SU-DHL-6 (cell line): ENCODE measurements around the gene BUD13.
A peak's percentile ranks its signal among the peaks of the same experiment; 100 is the strongest.

Source experiments
- H2AFZ ChIP-seq: fragments of 200-600 bp; sonication (generic); 2 replicates; pipeline ENCODE4 v1.6.1; 2014; ENCODE audit warnings: low read depth, mild to moderate bottlenecking, moderate library complexity, mixed read lengths, antibody characterized with exemption, low read length; ENCODE audit not compliant: severe bottlenecking
- H3F3A ChIP-seq: fragments of 200-600 bp; shearing (Covaris generic); 2 replicates; pipeline ENCODE4 v1.6.0; 2016; ENCODE audit warnings: antibody characterized with exemption, mild to moderate bottlenecking; ENCODE audit not compliant: insufficient read depth
- H3K27ac ChIP-seq: fragments of 200-600 bp; sonication (generic); 2 replicates; pipeline ENCODE4 v1.5.1; 2016; ENCODE audit warnings: low read depth, mild to moderate bottlenecking, low read length, moderate library complexity, mixed read lengths
- H3K27me3 ChIP-seq: fragments of 200-600 bp; sonication (generic), shearing (Covaris generic); 2 replicates; pipeline ENCODE4 v1.6.0; 2014; ENCODE audit warnings: mild to moderate bottlenecking, low read length
- H3K36me3 ChIP-seq: fragments of 200-600 bp; sonication (generic); 2 replicates; pipeline ENCODE4 v1.6.1; 2014; ENCODE audit warnings: mild to moderate bottlenecking, low read length, mixed read lengths
- H3K4me2 ChIP-seq: fragments of 300-600, 200-600 bp; shearing (Covaris generic), sonication (generic); 2 replicates; pipeline ENCODE4 v1.6.0; 2014; ENCODE audit warnings: low read length, low read depth, mild to moderate bottlenecking; ENCODE audit not compliant: poor library complexity, severe bottlenecking
- H3K4me3 ChIP-seq: fragments of 200-600 bp; sonication (generic); 2 replicates; pipeline ENCODE4 v1.5.1; 2014; ENCODE audit warnings: antibody characterized with exemption, low read length, mild to moderate bottlenecking, mixed read lengths; ENCODE audit not compliant: insufficient read depth, poor library complexity, severe bottlenecking
- H3K79me2 ChIP-seq: fragments of 200-600 bp; sonication (generic); 2 replicates; pipeline ENCODE4 v1.6.1; 2014; ENCODE audit warnings: mild to moderate bottlenecking, low read length, moderate library complexity; ENCODE audit not compliant: insufficient read depth
- H3K9ac ChIP-seq: fragments of 200-600 bp; sonication (generic); 2 replicates; pipeline ENCODE4 v1.7.0; 2014; ENCODE audit warnings: mild to moderate bottlenecking, low read length
- H3K9me2 ChIP-seq: fragments of 200-600 bp; sonication (generic); replicated peaks from 2 replicates; pipeline ENCODE4 v1.6.1; 2014; ENCODE audit warnings: low read length; ENCODE audit not compliant: insufficient read depth
- H3K9me3 ChIP-seq: fragments of 200-600 bp; sonication (generic); 2 replicates; pipeline ENCODE4 v1.6.1; 2014; ENCODE audit warnings: low read length, mixed read lengths; ENCODE audit not compliant: insufficient read depth
- H4K20me1 ChIP-seq: fragments of 200-600 bp; sonication (generic); 2 replicates; pipeline ENCODE4 v1.6.1; 2014; ENCODE audit warnings: low read depth, mild to moderate bottlenecking, antibody characterized with exemption, low read length, moderate library complexity, mixed read lengths
- EZH2phosphoT487 ChIP-seq: fragments of 200-600 bp; sonication (generic), shearing (Covaris generic); conservative IDR thresholded peaks from 2 replicates; pipeline ENCODE4 v1.6.1; 2018; ENCODE audit warnings: mild to moderate bottlenecking, antibody characterized with exemption, low read length, moderate library complexity, mixed read lengths
- TF ChIP-seq, protein P1 (sequence below): fragments of 200-600 bp; sonication (generic); IDR thresholded peaks from one replicate; pipeline ENCODE4 v1.5.1; 2017; ENCODE audit warnings: antibody characterized with exemption, mild to moderate bottlenecking, low read length, moderate library complexity; ENCODE audit not compliant: insufficient read depth, poor library complexity, severe bottlenecking

Gene BUD13

DNA sequence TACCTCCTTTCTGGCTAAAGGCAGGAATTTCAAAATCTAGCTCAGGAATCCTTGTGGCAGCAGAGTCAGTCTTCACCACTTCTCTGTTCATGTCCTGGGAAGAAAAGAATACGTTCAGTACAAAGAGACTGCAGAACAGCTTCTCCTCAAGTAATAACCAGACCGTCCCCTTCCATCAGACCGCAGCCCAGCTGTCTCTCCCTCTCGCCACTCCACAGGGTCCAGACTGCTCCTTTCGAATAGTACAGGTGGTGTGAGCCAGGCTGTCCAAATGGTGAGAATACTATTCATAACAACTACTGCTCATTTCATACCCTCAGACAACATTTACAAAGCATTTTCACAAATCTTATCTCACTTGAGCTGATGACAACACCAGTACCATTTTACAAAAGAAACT, 14.2 kb upstream of the BUD13 start:
- Histone ChIP-seq H3K36me3 (peaks cover 23% of the 10 kb centered on the region), H3K27me3 (no peaks in the 10 kb centered on the region), H3K9ac (peak overlapping the region; percentile 88), H4K20me1 (no peaks in the 10 kb centered on the region), H3K4me2 (peak overlapping the region; percentile 67), H3K4me3 (peak overlapping the region; percentile 98), H3F3A (no peaks in the 10 kb centered on the region), H3K9me2 (no peaks in the 10 kb centered on the region), H2AFZ (no peak overlapping the region), H3K9me3 (no peaks in the 10 kb centered on the region), H3K27ac (no peak overlapping the region), H3K79me2 (peaks cover 30% of the 10 kb centered on the region)
- TF ChIP-seq, protein P1, sequence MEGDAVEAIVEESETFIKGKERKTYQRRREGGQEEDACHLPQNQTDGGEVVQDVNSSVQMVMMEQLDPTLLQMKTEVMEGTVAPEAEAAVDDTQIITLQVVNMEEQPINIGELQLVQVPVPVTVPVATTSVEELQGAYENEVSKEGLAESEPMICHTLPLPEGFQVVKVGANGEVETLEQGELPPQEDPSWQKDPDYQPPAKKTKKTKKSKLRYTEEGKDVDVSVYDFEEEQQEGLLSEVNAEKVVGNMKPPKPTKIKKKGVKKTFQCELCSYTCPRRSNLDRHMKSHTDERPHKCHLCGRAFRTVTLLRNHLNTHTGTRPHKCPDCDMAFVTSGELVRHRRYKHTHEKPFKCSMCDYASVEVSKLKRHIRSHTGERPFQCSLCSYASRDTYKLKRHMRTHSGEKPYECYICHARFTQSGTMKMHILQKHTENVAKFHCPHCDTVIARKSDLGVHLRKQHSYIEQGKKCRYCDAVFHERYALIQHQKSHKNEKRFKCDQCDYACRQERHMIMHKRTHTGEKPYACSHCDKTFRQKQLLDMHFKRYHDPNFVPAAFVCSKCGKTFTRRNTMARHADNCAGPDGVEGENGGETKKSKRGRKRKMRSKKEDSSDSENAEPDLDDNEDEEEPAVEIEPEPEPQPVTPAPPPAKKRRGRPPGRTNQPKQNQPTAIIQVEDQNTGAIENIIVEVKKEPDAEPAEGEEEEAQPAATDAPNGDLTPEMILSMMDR: no peak
- no peak for TF ChIP-seq EZH2phosphoT487

DNA sequence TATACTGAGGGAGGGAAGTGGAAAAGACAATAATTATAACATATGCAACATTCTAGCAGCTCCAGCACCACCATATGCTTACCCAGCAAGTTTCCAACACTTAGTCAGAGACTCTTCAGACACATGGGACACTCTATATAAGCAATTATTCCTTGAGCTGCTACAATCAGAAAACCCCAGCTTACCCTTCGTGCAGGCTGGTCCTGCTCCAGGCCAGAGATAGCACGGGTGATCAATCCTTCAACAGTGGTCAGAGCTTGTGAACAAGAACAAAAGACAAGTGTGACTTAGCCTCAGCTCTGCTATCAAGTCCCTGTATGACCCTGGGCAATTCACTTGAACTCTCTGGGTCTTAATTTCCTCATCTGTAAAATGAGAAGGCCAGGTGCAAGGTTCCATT, 13.5 kb upstream of the BUD13 start:
- no peak overlapping the region for H3K4me3 ChIP-seq
- H3K4me2 ChIP-seq: peak overlapping the region; percentile 67

DNA sequence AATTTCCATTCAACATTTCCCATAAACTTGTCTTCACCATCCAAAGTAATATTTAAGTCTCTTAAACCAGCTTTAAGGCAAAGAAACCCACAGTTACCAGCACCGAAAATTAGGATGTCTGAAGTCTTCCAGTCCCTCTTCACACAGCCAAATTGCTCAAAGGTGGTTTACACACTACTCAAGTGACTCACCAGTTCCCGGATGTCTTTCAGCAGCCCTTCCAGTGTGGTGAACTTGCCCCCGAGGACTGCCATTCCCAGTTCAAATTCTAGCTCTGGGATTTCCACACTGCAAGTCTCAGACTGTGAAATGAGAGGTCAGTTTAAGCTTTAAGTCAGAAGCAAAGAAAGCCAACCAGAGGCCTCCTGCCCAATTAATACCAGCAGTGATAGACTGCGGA, 9.9 kb upstream of the BUD13 start:
- H3K9me3 ChIP-seq: no peaks in the 10 kb centered on the region
- peaks cover 4% of the 10 kb centered on the region; the same call in 1 of the 2 replicates for H3F3A ChIP-seq
- no peak for TF ChIP-seq EZH2phosphoT487
- TF ChIP-seq, protein P1: no peak
- no peak overlapping the region for H3K4me2 ChIP-seq
- H3K79me2 ChIP-seq: peaks cover 28% of the 10 kb centered on the region
- H3K9ac ChIP-seq: no peak overlapping the region
- no peak overlapping the region for H3K4me3 ChIP-seq
- H2AFZ ChIP-seq: no peak overlapping the region
- H3K9me2 ChIP-seq: no peaks in the 10 kb centered on the region
- peaks cover 41% of the 10 kb centered on the region for H3K36me3 ChIP-seq
- no peaks in the 10 kb centered on the region for H4K20me1 ChIP-seq
- H3K27me3 ChIP-seq: no peaks in the 10 kb centered on the region
- no peak overlapping the region for H3K27ac ChIP-seq

More for the DNA sequence above, 13.5 kb upstream of the BUD13 start:
- no peaks in the 10 kb centered on the region for H4K20me1 ChIP-seq
- H3K27ac ChIP-seq: no peak overlapping the region
- TF ChIP-seq EZH2phosphoT487: no peak
- TF ChIP-seq, protein P1: no peak
- no peaks in the 10 kb centered on the region for H3K9me3 ChIP-seq
- H3K27me3 ChIP-seq: no peaks in the 10 kb centered on the region
- H2AFZ ChIP-seq: no peak overlapping the region
- H3K36me3 ChIP-seq: peaks cover 25% of the 10 kb centered on the region
- no peaks in the 10 kb centered on the region for H3K9me2 ChIP-seq
- no peak overlapping the region for H3K9ac ChIP-seq
- H3K79me2 ChIP-seq: peaks cover 30% of the 10 kb centered on the region
- H3F3A ChIP-seq: no peaks in the 10 kb centered on the region
